ENCODE results near the gene HLA-F. TPM values are rescaled to one million over a fixed set of nuclear protein-coding genes. Genes with fewer than 3 reads are reported as not detected.

Gene HLA-F
- total and polyA plus RNA-seq, 2 experiments from 2014 or later, result 0.43 to 0.93 TPM

DNA sequence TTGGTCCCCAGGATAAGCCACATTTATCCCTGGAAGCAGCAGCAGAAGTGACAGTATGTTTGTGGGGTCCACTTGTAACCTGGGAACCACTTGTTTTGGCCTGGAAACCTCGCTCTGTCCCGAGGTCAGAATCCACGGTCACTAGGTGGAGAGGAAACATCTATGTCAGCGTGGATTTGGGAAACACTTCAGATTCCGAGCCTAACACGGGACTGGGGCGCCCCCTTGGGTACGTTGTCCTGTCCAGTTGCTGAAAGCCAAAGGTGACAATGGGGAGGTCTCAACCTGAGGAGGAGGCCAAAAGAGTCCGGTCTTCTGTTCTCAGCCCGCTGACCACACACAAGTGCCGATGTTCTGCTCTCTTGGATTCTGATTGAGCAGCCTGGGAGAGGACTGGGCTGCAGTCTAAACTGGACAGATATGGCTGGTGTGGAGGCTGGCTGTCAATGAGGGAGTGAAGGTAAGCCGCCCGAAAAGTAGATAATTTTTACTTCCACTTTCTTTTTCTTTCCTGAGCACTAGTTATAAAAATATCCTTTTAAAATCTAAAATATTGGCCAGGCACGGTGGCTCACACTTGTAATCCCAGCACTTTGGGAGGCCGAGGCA, 37.4 kb upstream of the HLA-F start:
- no peaks in the 10 kb centered on the region for H3K9me3 ChIP-seq (ENCODE audit: low read depth)
- in situ Hi-C loops (cut with MboI), result no loop called here

DNA sequence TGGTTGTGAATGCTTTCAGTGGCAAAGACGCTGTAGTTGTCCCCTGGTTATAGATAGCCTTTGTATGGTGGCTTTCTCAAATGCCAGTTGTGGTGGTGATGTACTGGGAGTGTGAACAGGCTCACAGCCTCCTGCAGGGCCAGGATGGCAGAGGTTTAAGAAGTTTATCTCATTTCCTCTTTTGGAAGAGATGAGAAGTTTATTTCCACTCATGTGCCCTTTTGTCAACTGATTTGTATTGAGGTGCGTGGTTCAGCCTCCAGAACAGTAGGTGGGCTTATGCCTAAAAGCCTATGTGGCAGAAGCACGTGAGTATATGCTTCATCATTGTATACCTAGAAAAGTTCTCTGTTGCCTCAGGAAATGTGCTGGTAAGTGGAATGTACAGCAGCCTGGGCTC, 28.6 kb upstream of the HLA-F start:
- no peak overlapping the region for H3K9ac ChIP-seq
- no peaks in the 10 kb centered on the region for H3K36me3 ChIP-seq (ENCODE audit: low read depth)
- no peak overlapping the region for H3K4me3 ChIP-seq
- TF ChIP-seq EZH2phosphoT487 (IDR thresholded peaks at IDR 0.05; ENCODE audit: insufficient read depth, low read depth) (no peak), EZH2 (IDR thresholded peaks at IDR 0.05; ENCODE audit: insufficient read depth, poor library complexity, severe bottlenecking) (no peak)
- 33 to 36% methylated on average over 3 of the region's 3 CpGs for WGBS, 2 experiments (ENCODE audit: low coverage in 1 of 2, low lambda C conversion rate in 2 of 2, missing lambda C conversion rate in 2 of 2)
- no peak overlapping the region for H3K27ac ChIP-seq
- in situ Hi-C loops (cut with MboI), result no loop called here
- no peaks in the 10 kb centered on the region for H4K20me1 ChIP-seq (ENCODE audit: insufficient read depth)
- H3K27me3 ChIP-seq (replicated peaks; ENCODE audit: insufficient read depth), result no peaks in the 10 kb centered on the region
- H3K79me2 ChIP-seq (ENCODE audit: insufficient read depth), result no peaks in the 10 kb centered on the region
- H3K4me1 ChIP-seq (ENCODE audit: insufficient read depth), result no peaks in the 10 kb centered on the region
- no peaks in the 10 kb centered on the region for H3F3A ChIP-seq (ENCODE audit: insufficient read depth)
- no peak overlapping the region for H3K4me2 ChIP-seq (ENCODE audit: unreplicated experiment)
- H3K9me2 ChIP-seq (ENCODE audit: insufficient read depth), result no peaks in the 10 kb centered on the region
- DNase-seq, result no peak
- no peaks in the 10 kb centered on the region for H3K9me3 ChIP-seq (ENCODE audit: low read depth)
- H2AFZ ChIP-seq, result no peak overlapping the region

More for the DNA sequence above, 37.4 kb upstream of the HLA-F start:
- no peaks in the 10 kb centered on the region for H3K4me1 ChIP-seq (ENCODE audit: insufficient read depth)
- no peak overlapping the region for H3K4me3 ChIP-seq
- H3K36me3 ChIP-seq (ENCODE audit: low read depth), result no peaks in the 10 kb centered on the region
- H3K27me3 ChIP-seq (replicated peaks; ENCODE audit: insufficient read depth), result peaks cover 5% of the 10 kb centered on the region; the same call in 1 of the 2 replicates
- no peak overlapping the region for H3K9ac ChIP-seq
- H2AFZ ChIP-seq, result no peak overlapping the region
- H3K79me2 ChIP-seq (ENCODE audit: insufficient read depth), result no peaks in the 10 kb centered on the region
- no peaks in the 10 kb centered on the region for H3F3A ChIP-seq (ENCODE audit: insufficient read depth)
- no peak for TF ChIP-seq EZH2 (IDR thresholded peaks at IDR 0.05; ENCODE audit: insufficient read depth, poor library complexity, severe bottlenecking)
- TF ChIP-seq EZH2phosphoT487 (IDR thresholded peaks at IDR 0.05; ENCODE audit: insufficient read depth, low read depth), result no peak
- no peak overlapping the region for H3K4me2 ChIP-seq (ENCODE audit: unreplicated experiment)
- no peak overlapping the region for H3K27ac ChIP-seq
- 45 to 50% methylated on average over 15 of the region's 15 CpGs for WGBS, 2 experiments (ENCODE audit: low coverage in 1 of 2, low lambda C conversion rate in 2 of 2, missing lambda C conversion rate in 2 of 2)
- no peaks in the 10 kb centered on the region for H4K20me1 ChIP-seq (ENCODE audit: insufficient read depth)
- H3K9me2 ChIP-seq (ENCODE audit: insufficient read depth), result no peaks in the 10 kb centered on the region
- DNase-seq, result no peak

DNA sequence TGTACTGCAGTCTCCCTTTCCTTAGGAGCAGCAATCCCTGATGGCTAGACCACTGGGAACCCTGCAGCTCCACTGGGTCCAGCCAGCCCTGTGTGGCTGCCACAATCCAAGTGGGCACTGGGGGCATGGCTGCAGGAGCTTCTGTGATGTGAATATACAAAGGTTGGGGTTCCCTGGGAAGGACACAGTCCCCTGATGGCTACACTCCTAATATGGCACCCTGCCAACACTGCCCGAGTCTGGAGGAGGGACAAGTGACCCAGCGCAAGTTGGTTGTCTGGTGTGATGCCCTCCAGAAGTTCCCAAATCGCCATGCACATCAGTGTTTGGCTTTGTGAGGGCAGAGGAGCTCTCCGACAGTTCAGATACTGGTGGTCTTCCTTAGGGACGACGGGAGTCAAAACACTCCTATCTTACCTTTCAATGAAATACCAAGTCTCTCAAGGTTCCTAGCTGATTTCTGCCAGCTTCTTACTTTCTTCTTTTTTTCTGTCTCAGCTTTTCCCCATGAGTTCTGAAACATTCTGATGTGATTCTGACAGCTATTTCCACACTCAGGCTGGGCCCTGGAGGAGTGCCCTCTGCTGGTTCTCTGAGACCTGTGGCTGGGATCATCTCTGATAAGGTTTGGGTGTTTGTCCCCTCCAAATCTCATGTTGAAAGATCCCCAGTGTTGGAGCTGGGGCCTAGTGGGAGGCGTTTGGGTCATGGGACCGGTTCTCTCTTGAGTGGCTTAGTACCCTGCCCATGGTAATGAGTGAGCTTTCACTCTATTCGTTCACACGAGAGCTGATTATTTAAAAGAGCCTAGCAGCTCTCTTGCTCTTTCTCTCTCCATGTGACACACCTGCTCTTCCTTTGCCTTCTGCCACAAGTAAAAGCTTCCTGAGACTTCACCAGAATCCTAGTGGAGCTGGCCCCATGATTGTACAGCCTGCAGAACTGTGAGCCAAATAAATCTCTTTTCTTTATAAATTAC, 26.8 kb upstream of the HLA-F start:
- no peak overlapping the region for H3K9ac ChIP-seq
- 34 to 46% methylated on average over 10 of the region's 10 CpGs for WGBS, 2 experiments (ENCODE audit: low coverage in 1 of 2, low lambda C conversion rate in 2 of 2, missing lambda C conversion rate in 2 of 2)
- H3K36me3 ChIP-seq (ENCODE audit: low read depth), result no peaks in the 10 kb centered on the region
- H3K4me2 ChIP-seq (ENCODE audit: unreplicated experiment), result no peak overlapping the region
- H3K79me2 ChIP-seq (ENCODE audit: insufficient read depth), result no peaks in the 10 kb centered on the region
- H2AFZ ChIP-seq, result no peak overlapping the region
- H3K9me2 ChIP-seq (ENCODE audit: insufficient read depth), result no peaks in the 10 kb centered on the region
- H3K27ac ChIP-seq, result no peak overlapping the region
- no peaks in the 10 kb centered on the region for H4K20me1 ChIP-seq (ENCODE audit: insufficient read depth)
- H3F3A ChIP-seq (ENCODE audit: insufficient read depth), result no peaks in the 10 kb centered on the region
- peak; percentile 44 for DNase-seq
- in situ Hi-C loops (cut with MboI), result no loop called here
- H3K9me3 ChIP-seq (ENCODE audit: low read depth), result no peaks in the 10 kb centered on the region
- H3K4me1 ChIP-seq (ENCODE audit: insufficient read depth), result no peaks in the 10 kb centered on the region
- H3K27me3 ChIP-seq (replicated peaks; ENCODE audit: insufficient read depth), result no peaks in the 10 kb centered on the region
- no peak overlapping the region for H3K4me3 ChIP-seq
- TF ChIP-seq EZH2phosphoT487 (IDR thresholded peaks at IDR 0.05; ENCODE audit: insufficient read depth, low read depth), result no peak
- TF ChIP-seq EZH2 (IDR thresholded peaks at IDR 0.05; ENCODE audit: insufficient read depth, poor library complexity, severe bottlenecking), result no peak

DNA sequence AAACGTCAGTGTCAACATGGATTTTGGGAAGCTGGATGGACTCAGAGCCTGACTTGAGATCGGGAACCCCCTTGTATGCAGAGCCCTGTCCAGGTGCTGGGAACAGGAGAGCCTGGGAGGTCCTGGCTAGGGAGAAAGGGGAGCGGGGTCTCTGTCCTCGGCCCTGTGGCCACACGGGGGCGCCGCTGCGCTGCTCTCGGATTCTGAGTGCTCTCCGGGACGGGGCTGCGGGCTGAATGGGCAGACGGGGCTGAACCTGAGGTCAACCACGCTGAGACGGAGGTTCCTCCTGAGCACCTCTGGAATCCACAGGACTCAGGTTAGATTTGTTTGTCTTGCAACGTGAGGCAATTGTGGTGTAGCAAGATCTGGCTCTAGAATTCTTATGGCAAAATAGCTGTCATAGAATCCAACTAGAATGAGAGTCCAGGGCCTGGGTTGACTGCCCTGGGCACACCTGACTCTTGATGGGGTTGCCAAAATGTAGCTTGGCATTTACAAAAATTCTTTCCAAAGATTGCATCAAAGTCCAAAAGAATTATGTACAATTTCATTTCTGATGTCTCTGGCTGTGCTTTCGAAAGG, 20.6 kb upstream of the HLA-F start:
- H3K27me3 ChIP-seq (replicated peaks; ENCODE audit: insufficient read depth), result peaks cover 11% of the 10 kb centered on the region
- no peaks in the 10 kb centered on the region for H3K4me1 ChIP-seq (ENCODE audit: insufficient read depth)
- no peaks in the 10 kb centered on the region for H4K20me1 ChIP-seq (ENCODE audit: insufficient read depth)
- peak; percentile 45 for DNase-seq
- no peaks in the 10 kb centered on the region for H3K9me3 ChIP-seq (ENCODE audit: low read depth)
- H3K4me3 ChIP-seq, result no peak overlapping the region
- no peak overlapping the region for H2AFZ ChIP-seq
- 12% methylated on average over 17 of the region's 17 CpGs for WGBS, 2 experiments (ENCODE audit: low coverage in 1 of 2, low lambda C conversion rate in 2 of 2, missing lambda C conversion rate in 2 of 2)
- in situ Hi-C loops (cut with MboI), result no loop called here
- H3K27ac ChIP-seq, result no peak overlapping the region
- no peaks in the 10 kb centered on the region for H3K9me2 ChIP-seq (ENCODE audit: insufficient read depth)
- H3K79me2 ChIP-seq (ENCODE audit: insufficient read depth), result no peaks in the 10 kb centered on the region
- no peaks in the 10 kb centered on the region for H3F3A ChIP-seq (ENCODE audit: insufficient read depth)
- no peaks in the 10 kb centered on the region for H3K36me3 ChIP-seq (ENCODE audit: low read depth)
- H3K9ac ChIP-seq, result no peak overlapping the region
- no peak overlapping the region for H3K4me2 ChIP-seq (ENCODE audit: unreplicated experiment)
- TF ChIP-seq EZH2 (IDR thresholded peaks at IDR 0.05; ENCODE audit: insufficient read depth, poor library complexity, severe bottlenecking) (no peak), EZH2phosphoT487 (IDR thresholded peaks at IDR 0.05; ENCODE audit: insufficient read depth, low read depth) (no peak)

Data from GM23248 (cell line).